HG02642 (cell line): Measurements from ENCODE around the gene COPG1.

ENCODE experiments used
- ATAC-seq: cut with Tn5 transposase; IDR thresholded peaks from one replicate; pipeline ENCODE4 v1.9.1; 2021; ENCODE audit warnings: mild to moderate bottlenecking; ENCODE audit not compliant: unreplicated experiment, poor library complexity

Gene COPG1

GRCh38 chr3:129325383-129325782 is 76.0 kb downstream of the COPG1 start:
- ATAC-seq: no peak

GRCh38 chr3:129326138-129326537 is 76.7 kb downstream of the COPG1 start:
- no peak for ATAC-seq

GRCh38 chr3:129326595-129326994 is 77.2 kb downstream of the COPG1 start:
- no peak for ATAC-seq
